Activated T-helper 1 cell treated with Interleukin-2 at 50 U/mL for 16 hours (primary cell): ENCODE results near the gene CYREN.
"Not testable (repeated sequence)": the region's sequence is repeated elsewhere in the genome, so short reads cannot be mapped to it uniquely, and the experiment has no call there.

Source experiments
- DNase-seq: peaks from one replicate; pipeline ENCODE4 v3.0.0-alpha.2; 2020; ENCODE audit warnings: low read depth

Gene CYREN

DNA sequence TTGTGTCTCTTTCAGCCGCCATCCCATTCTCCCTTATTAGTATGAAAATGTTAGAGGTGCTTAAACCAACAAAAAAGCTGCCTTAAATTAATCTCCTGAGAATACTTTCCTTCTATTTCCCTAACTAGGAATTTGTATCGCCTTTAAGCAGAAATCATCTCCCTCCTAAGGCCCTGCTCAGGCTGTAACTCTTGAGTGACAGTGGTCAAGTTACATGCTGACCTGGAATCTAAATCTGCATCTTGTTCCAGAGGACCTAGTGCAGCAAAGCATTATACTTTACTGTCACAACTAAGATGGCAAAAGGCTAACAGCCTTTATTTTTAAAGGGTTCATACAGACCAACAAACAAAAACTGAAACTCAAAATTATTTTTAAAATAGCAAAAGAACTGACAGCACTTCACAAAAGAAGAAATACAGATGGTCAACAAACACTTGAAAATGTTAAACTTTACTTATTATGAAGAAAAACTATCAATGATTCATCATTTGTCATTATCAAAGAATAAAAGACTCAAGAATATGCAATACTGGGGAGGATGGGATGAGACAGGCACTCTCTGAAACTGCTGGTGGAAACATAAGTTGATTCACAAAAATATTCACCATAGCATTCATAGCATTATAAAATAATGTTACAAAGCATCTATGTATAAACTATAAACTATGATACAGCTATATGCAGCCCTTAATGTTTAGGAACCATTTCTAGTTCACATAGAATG lies 11.0 kb downstream of the CYREN start:
- no peak for DNase-seq

DNA sequence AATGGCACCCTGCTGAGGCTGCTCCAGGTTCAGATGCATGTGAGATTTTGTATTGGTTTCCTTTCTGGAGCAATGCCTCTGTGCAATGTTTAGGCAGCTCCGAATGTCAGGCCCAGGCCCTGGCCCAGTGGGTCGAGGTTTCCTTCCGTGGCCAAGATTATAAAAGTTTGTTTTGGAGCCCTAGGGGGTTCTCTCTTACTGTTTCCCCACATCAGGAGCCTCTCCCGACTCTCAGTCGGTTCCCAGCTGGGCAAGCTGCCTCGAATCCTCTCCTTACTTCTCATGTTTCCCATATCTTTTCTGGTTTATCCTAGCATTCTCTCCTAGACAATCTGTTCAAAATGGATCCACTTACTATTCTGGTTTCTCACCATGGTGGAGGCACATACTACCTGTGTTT lies 11.6 kb downstream of the CYREN start:
- no peak for DNase-seq

DNA sequence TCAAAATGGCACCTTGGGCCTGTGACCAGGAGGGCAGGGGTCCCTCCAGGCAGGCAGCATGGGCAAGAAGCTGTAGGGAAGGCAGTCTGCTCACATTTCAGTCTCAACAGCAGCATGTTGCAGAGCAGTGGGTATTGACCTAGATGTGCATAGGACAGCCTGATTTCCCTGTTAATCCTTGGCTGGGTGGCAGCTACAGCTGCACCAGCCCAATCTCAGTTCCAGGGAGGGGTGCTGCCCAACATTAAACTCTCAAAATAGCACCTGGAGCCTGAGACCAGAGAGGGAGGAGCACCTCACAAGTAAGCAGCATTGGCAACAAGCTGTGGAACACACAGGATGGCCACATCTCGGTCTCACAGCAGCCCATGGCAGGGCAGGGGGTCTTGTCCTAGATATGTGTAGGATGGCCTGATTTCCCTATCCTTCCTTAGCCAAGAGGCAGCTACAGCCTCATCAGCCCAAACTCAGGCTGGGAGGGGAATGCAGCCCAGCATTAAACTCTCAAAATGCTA lies 12.3 kb downstream of the CYREN start:
- no peak for DNase-seq

GRCh38 chr7:135156290-135156689 lies 14.2 kb downstream of the CYREN start:
- DNase-seq, result no peak

GRCh38 chr7:135154734-135155133 lies 15.8 kb downstream of the CYREN start:
- no peak for DNase-seq

- no peak for DNase-seq
Measured at GRCh38 chr7:135152442-135152841, 18.1 kb downstream of the CYREN start.

GRCh38 chr7:135151533-135151932 lies 19.0 kb downstream of the CYREN start:
- DNase-seq, result no peak

DNA sequence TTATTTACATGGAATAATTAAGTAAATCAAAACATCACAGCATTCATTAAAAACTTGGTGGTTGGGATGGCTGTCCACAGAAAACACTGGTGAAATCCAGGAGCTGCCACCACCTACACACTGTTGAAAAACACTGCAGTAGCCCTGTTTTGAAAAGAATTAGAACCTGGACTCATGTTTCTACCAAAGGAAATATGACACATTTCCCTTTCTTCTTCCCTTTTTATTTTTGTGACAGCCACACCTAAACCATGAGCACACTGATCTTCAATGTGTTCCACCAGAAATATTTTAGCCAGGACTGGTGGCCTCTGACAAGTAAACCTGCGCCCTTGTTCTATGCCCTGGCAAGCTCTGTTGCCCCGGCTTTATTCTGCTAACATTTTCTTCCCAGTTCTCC lies 19.4 kb downstream of the CYREN start:
- DNase-seq, result no peak

GRCh38 chr7:135150072-135150782 lies 20.3 kb downstream of the CYREN start:
- no peak for DNase-seq

DNA sequence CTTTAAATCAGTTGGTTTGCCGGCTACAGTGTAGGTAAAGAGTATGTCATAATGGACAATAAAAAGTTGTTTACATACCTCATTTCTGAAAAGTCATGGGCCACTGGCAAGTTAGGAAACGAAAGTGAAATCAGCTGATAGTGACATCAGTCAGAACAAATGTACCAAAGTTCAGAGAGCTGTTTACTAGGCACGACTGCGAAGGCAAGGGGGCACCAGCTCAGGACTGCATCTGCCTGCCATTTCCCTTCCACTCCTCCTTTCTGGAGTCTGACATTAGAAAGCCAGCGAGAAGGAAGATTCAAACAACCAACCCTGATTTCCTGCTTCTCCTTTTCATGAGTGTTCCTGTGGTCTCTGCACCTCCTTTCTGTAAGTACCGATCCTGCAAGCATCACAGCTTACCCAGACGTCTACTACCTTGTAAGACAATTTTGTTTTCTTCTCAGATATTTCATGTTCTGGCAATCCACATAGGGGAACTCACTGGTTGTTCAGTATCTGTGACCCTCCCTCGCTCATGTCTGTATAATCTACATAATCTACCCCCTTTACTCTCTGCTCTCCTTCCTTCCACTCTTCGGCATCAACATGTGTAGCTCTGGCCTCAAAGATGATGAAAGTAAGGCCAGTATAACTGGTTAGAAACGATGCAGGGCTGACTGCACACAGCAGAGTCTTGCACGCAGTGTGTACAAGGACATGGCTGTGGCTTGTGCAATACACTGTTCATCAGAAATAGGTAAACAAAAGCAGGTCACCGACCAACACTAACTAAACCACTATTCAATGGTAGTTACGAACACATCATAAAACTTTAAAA lies 22.4 kb downstream of the CYREN start, which contains the start of gene TMEM140:
Gene TMEM140 (plus strand): TSS at position 174 of the 823 bp plus-strand sequence. CDS start 16,370 bp downstream, outside the sequence.
- no peak for DNase-seq

GRCh38 chr7:135147341-135147898 lies 23.1 kb downstream of the CYREN start:
- DNase-seq, result no peak

GRCh38 chr7:135143885-135144668 lies 26.4 kb downstream of the CYREN start:
- DNase-seq, result no peak

DNA sequence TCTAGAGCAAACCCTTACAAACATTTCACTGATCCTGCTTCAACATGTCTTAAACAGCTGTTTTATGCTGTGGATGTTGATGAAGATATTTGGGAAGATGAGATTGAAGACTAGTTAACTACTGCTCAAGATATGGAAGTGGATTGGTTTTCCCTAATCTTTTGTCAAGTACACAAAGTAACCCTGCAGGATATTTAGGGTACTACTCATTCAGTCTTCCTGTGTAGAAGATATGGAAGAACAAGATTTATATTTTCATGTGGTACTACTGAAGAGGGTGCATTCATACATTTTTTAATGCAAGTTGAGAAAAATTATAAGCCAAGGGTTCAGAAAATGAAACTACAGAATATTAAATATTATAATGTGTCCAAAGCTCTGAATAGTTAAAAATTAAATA lies 40.9 kb downstream of the CYREN start:
- DNase-seq, result no peak

DNA sequence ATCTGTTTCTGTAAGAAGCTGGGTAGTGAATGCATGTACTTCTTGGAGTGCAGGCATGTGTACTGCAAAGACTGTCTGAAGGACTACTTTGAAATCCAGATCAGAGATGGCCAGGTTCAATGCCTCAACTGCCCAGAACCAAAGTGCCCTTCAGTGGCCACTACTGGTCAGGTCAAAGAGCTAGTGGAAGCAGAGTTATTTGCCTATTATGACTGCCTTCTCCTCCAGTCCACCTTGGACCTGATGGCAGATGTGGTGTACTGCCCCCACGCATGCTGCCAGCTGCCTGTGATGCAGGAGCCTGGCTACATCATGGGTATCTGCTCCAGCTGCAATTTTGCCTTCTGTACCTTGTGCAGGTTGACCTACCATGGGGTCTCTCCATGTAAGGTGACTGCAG lies 41.6 kb downstream of the CYREN start:
- DNase-seq, result no peak

DNA sequence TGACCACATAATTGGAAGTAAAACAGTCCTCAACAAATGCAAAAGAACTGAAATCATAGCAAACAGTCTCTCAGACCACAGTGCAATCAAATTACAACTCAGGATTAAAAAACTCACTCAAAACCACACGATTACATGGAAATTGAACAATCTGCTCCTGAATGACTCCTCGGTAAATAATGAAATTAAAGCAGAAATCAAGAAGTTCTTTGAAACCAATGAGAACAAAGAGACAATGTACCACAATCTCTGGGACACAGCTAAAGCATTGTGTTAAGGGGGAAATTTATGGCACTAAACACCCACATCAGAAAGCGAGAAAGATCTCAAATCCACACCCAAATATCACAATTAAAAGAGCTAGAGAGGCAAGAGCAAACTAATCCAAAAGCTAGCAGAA lies 45.9 kb downstream of the CYREN start:
- not testable (repeated sequence) for DNase-seq

GRCh38 chr7:135121868-135122267 lies 48.6 kb downstream of the CYREN start:
- DNase-seq, result no peak

GRCh38 chr7:135117096-135117495 lies 53.4 kb downstream of the CYREN start:
- DNase-seq, result no peak
